Keratinocyte (primary cell): Measurements from ENCODE around the gene CDK8. TPM values are rescaled to one million over a fixed set of nuclear protein-coding genes. Genes with fewer than 3 reads are reported as not detected.

Source experiments
- DNase-seq: peaks from one replicate; pipeline ENCODE4 v3.0.0-alpha.2; 2011; ENCODE audit warnings: low read depth, missing footprints, low spot score
- FAIRE-seq: peaks from 2 replicates; lab custom pipeline; 2011; peaks lifted over from hg19 to GRCh38; lab: Jason Lieb, UNC
- H2AFZ ChIP-seq: 2 replicates; pipeline ENCODE4 v1.6.0; 2012; ENCODE audit warnings: low read length, control low read depth, inconsistent platforms; ENCODE audit not compliant: control insufficient read depth
- H3K27ac ChIP-seq: 2 replicates; pipeline ENCODE4 v1.5.1; 2011; ENCODE audit warnings: low read length; ENCODE audit not compliant: control insufficient read depth, insufficient read depth
- H3K27me3 ChIP-seq: 3 replicates; pipeline ENCODE4 v1.6.0; 2011; ENCODE audit warnings: low read length; ENCODE audit not compliant: control insufficient read depth, insufficient read depth; ENCODE audit errors: extremely low read depth
- H3K36me3 ChIP-seq, 2 experiments: 2 replicates in 1 of 2; 3 replicates in 1 of 2; pipeline ENCODE4 v1.5.1; 2011; ENCODE audit warnings: low read length in 2 of 2, mild to moderate bottlenecking in 1 of 2; ENCODE audit not compliant: control insufficient read depth in 2 of 2, insufficient read depth in 2 of 2; ENCODE audit errors: extremely low read depth in 1 of 2
- H3K4me1 ChIP-seq: 3 replicates; pipeline ENCODE4 v1.5.1; 2011; ENCODE audit warnings: low read length; ENCODE audit not compliant: control insufficient read depth, insufficient read depth; ENCODE audit errors: extremely low read depth
- H3K4me2 ChIP-seq: 3 replicates; pipeline ENCODE4 v1.6.0; 2011; ENCODE audit warnings: low read depth, low read length; ENCODE audit not compliant: control insufficient read depth, insufficient read depth; ENCODE audit errors: extremely low read depth
- H3K4me3 ChIP-seq, 3 experiments: fragments of 200-600 bp in 1 of 3; sonication (generic) in 1 of 3; 2 replicates in 2 of 3; 3 replicates in 1 of 3; pipeline ENCODE4 v1.5.1; 2011 to 2016; ENCODE audit warnings: low read length in 3 of 3, mild to moderate bottlenecking in 3 of 3, control low read depth in 2 of 3, inconsistent platforms in 1 of 3, low read depth in 1 of 3, mixed read lengths in 1 of 3, mixed run types in 1 of 3, moderate library complexity in 1 of 3; ENCODE audit not compliant: control insufficient read depth in 2 of 3, insufficient read depth in 2 of 3; ENCODE audit errors: extremely low read depth in 1 of 3
- H3K79me2 ChIP-seq: 2 replicates; pipeline ENCODE4 v1.6.0; 2012; ENCODE audit warnings: low read length; ENCODE audit not compliant: control insufficient read depth, insufficient read depth
- H3K9ac ChIP-seq: 3 replicates; pipeline ENCODE4 v1.6.0; 2011; ENCODE audit warnings: low read length; ENCODE audit not compliant: control insufficient read depth, insufficient read depth; ENCODE audit errors: extremely low read depth
- H3K9me1 ChIP-seq: 3 replicates; pipeline ENCODE4 v1.6.0; 2011; ENCODE audit warnings: low read length; ENCODE audit not compliant: control insufficient read depth, insufficient read depth; ENCODE audit errors: extremely low read depth
- H3K9me3 ChIP-seq: 2 replicates; pipeline ENCODE4 v1.5.1; 2012; ENCODE audit warnings: low read depth, low read length; ENCODE audit not compliant: control insufficient read depth
- H4K20me1 ChIP-seq: 3 replicates; pipeline ENCODE4 v1.6.0; 2011; ENCODE audit warnings: low read length; ENCODE audit not compliant: control insufficient read depth, insufficient read depth; ENCODE audit errors: extremely low read depth
- EZH2 ChIP-seq: IDR thresholded peaks from one replicate; pipeline ENCODE4 v1.6.1; 2012; ENCODE audit warnings: inconsistent platforms, mild to moderate bottlenecking, low read length, moderate library complexity
- dilution Hi-C: fragments of 300-500 bp; cut with MboI; formaldehyde crosslinking; loops from one replicate; pipeline ENCODE4 v1.7.0; 2020; ENCODE audit warnings: low sequenced_read_pairs; ENCODE audit not compliant: extremely low pct_ligation_motif_present
- polyA plus RNA-seq, 5 experiments: library from polyadenylated mRNA; depleted of rRNA in 3 of 5; stranded (reverse) in 3 of 5; stranded (forward) in 1 of 5; unstranded in 1 of 5; fragments of >200 nt; gene quantifications; 1 replicate in 1 of 5; 2 replicates in 3 of 5; 3 replicates in 1 of 5; pipeline versions ENCODE4 v1.2.1 to v1.2.3, GENCODE V29; 2011 to 2012; ENCODE audit warnings: missing spikeins in 2 of 5, low read depth in 1 of 5, low replicate concordance in 1 of 5
- TF ChIP-seq, protein P1 (sequence below), 3 experiments: IDR thresholded peaks in 1 of 3; conservative IDR thresholded peaks in 1 of 3; optimal IDR thresholded peaks in 1 of 3; 2 replicates in 2 of 3; 3 replicates in 1 of 3; pipeline versions ENCODE3 to v1.5.1; 2011; ENCODE audit warnings: low read length in 3 of 3, mild to moderate bottlenecking in 3 of 3, moderate library complexity in 2 of 3, control low read depth in 1 of 3, inconsistent platforms in 1 of 3; ENCODE audit not compliant: insufficient read depth in 2 of 3; ENCODE audit errors: extremely low read depth in 1 of 3

CDK8 gene
- polyA plus RNA-seq, 1 donor (not counting 4 experiments of a cell fraction or from before 2014, with no cell fraction given), result 27.5 TPM

DNA sequence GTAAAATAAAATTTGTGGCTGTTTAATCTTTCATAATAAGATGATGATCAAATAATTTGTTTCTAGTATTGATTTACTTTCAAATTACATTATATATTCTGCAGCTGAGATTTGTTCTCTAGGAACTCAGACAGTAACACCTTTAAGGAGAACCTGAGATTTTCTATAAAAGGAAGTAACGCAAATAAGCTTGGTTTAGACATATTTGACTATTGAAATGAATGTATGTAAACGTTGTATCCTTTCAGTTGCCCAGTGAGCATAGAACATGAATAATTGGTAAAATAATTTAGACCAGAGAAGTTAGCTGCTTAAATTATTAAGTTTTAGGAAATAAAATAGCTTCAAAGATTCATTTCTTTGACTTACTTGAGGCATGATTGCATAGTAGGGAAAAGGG lies 3.1 kb downstream of the CDK8 start:
- Histone ChIP-seq H3K27me3 (no peaks in the 10 kb centered on the region), H3K36me3 (no peaks in the 10 kb centered on the region), H3K9me3 (no peaks in the 10 kb centered on the region), H4K20me1 (peaks cover 5% of the 10 kb centered on the region), H3K27ac (no peak overlapping the region), H3K4me1 (peaks cover 15% of the 10 kb centered on the region), H2AFZ (no peak overlapping the region), H3K4me3 (no peak overlapping the region), H3K9ac (no peak overlapping the region), H3K9me1 (no peaks in the 10 kb centered on the region), H3K4me2 (no peak overlapping the region), H3K79me2 (peaks cover 77% of the 10 kb centered on the region)
- dilution Hi-C loops, result no loop called here
- DNase-seq (no peak), FAIRE-seq (no peak)
- TF ChIP-seq, protein P1, sequence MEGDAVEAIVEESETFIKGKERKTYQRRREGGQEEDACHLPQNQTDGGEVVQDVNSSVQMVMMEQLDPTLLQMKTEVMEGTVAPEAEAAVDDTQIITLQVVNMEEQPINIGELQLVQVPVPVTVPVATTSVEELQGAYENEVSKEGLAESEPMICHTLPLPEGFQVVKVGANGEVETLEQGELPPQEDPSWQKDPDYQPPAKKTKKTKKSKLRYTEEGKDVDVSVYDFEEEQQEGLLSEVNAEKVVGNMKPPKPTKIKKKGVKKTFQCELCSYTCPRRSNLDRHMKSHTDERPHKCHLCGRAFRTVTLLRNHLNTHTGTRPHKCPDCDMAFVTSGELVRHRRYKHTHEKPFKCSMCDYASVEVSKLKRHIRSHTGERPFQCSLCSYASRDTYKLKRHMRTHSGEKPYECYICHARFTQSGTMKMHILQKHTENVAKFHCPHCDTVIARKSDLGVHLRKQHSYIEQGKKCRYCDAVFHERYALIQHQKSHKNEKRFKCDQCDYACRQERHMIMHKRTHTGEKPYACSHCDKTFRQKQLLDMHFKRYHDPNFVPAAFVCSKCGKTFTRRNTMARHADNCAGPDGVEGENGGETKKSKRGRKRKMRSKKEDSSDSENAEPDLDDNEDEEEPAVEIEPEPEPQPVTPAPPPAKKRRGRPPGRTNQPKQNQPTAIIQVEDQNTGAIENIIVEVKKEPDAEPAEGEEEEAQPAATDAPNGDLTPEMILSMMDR (optimal IDR thresholded peaks at IDR 0.05 in 1 of 3, IDR thresholded peaks at IDR 0.05 in 1 of 3, conservative IDR thresholded peaks at IDR 0.05 in 1 of 3; ENCODE audit: extremely low read depth in 1 of 3, insufficient read depth in 2 of 3, low read length in 3 of 3), result no peak
- no peak for TF ChIP-seq EZH2

DNA sequence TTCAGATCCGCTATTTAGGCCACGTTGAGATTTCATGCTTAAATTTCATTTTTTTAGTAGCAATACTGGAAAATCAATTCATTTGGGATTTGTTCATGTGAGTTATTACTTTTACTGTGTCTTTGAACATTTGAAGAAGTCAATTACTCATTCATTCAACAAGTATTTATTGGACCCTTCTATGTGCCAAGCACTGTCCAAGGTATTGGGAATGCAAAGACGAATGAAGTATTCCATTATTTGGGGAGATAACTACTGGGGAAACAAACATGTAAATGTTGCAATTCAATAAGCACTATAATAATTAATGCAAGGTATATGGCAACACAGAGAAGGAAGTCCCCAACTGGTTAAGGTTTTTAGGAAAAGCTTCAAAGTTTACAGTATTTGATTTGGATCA lies 5.7 kb downstream of the CDK8 start:
- Histone ChIP-seq H3K36me3 (no peaks in the 10 kb centered on the region), H3K4me1 (peaks cover 11% of the 10 kb centered on the region), H3K27ac (no peak overlapping the region), H3K9ac (no peak overlapping the region), H3K4me2 (no peak overlapping the region), H3K4me3 (no peak overlapping the region), H3K27me3 (no peaks in the 10 kb centered on the region), H3K9me1 (no peaks in the 10 kb centered on the region), H3K9me3 (no peaks in the 10 kb centered on the region), H3K79me2 (peaks cover 97% of the 10 kb centered on the region), H2AFZ (no peak overlapping the region), H4K20me1 (peaks cover 5% of the 10 kb centered on the region)
- FAIRE-seq (no peak), DNase-seq (no peak)
- dilution Hi-C loops, result no loop called here
- no peak for TF ChIP-seq EZH2
- TF ChIP-seq, protein P1 (optimal IDR thresholded peaks at IDR 0.05 in 1 of 3, IDR thresholded peaks at IDR 0.05 in 1 of 3, conservative IDR thresholded peaks at IDR 0.05 in 1 of 3; ENCODE audit: extremely low read depth in 1 of 3, insufficient read depth in 2 of 3, low read length in 3 of 3), result no peak
